Ovary (tissue), 9 donors: Measurements from ENCODE around the gene KCND3. TPM values are rescaled to one million over a fixed set of nuclear protein-coding genes. Genes with fewer than 3 reads are reported as not detected.

Source experiments
- DNase-seq, 5 donors: peaks; one replicate each; pipeline ENCODE4 v3.0.0-alpha.2; 2019 to 2020
- H3K27ac ChIP-seq, 2 donors: fragments of 200-600 bp; one replicate each; pipeline versions ENCODE4 v1.5.1 to v1.8.0; 2019 to 2022
- H3K27me3 ChIP-seq: fragments of 200-600 bp; one replicate; pipeline ENCODE4 v1.8.0; 2022
- H3K36me3 ChIP-seq: fragments of 200-600 bp; sonication (generic); one replicate; pipeline ENCODE4 v1.5.1; 2019
- H3K4me1 ChIP-seq: one replicate; pipeline ENCODE4 v1.8.1; 2013; ENCODE audit warnings: mild to moderate bottlenecking, moderate library complexity; ENCODE audit not compliant: insufficient read depth
- H3K4me3 ChIP-seq: fragments of 200-600 bp; sonication (generic); one replicate; pipeline ENCODE4 v1.5.1; 2017
- H3K9me3 ChIP-seq, 2 donors: fragments of 200-600 bp in 1 of 2; sonication (generic) in 1 of 2; one replicate each; pipeline versions ENCODE4 v1.5.1 to v1.8.1; 2013 to 2019; ENCODE audit warnings: mild to moderate bottlenecking in 1 of 2, moderate library complexity in 1 of 2
- CTCF ChIP-seq, 3 donors: fragments of 450-650 bp in 2 of 3; fragments of 200-600 bp in 1 of 3; IDR thresholded peaks; one replicate each; pipeline versions ENCODE4 v1.5.1 to v1.8.0; 2016 to 2022; ENCODE audit warnings: antibody characterized with exemption in 3 of 3, mild to moderate bottlenecking in 1 of 3
- EP300 ChIP-seq: sonication (generic); formaldehyde crosslinking; IDR thresholded peaks from one replicate; pipeline ENCODE4 v1.6.1; 2017; ENCODE audit warnings: antibody characterized with exemption
- POLR2A ChIP-seq: fragments of 450-650 bp; IDR thresholded peaks from one replicate; pipeline ENCODE4 v1.6.1; 2017; ENCODE audit warnings: antibody characterized with exemption, mild to moderate bottlenecking, moderate library complexity
- WGBS, 3 donors: extraction: QIAGEN DNeasy Blood & Tissue Kit in 1 of 3; methylation state at CpG; one replicate each; pipeline versions ENCODE4 v1.1.5 to v1.1.7; 2013 to 2017; 5-methylcytosine and 5-hydroxymethylcytosine counted together
- intact Hi-C, 4 donors: fragments of 100-400 bp; cut with DNase I; formaldehyde crosslinking; loops; one replicate each; pipeline versions ENCODE4 v1.11.0 to v1.15.1; 2022 to 2023
- polyA plus RNA-seq, 2 donors: library from polyadenylated mRNA; stranded (reverse); fragments of 200-250 nt in 1 of 2; fragments of 350-450 nt in 1 of 2; fragmentation: Illumina TruSeq in 1 of 2; extraction: RNeasy Lipid Tissue Mini Kit (QIAGEN cat#74804) in 1 of 2; gene quantifications; one replicate each; pipeline ENCODE4 v1.2.3, GENCODE V29; 2013 to 2014
- total RNA-seq, 7 donors: library from RNA; depleted of rRNA in 2 of 7; stranded (reverse); fragments of >200 nt in 2 of 7; fragmentation: NEBNext Ultra II Directional in 3 of 7; extraction: Animal tissue kit (Norgen Biotek cat#: 25700) in 3 of 7; gene quantifications; one replicate each; pipeline versions ENCODE4 v1.1.0 to v1.2.4, GENCODE V29; 2016 to 2023
- donor health status: DM: no; HTN: no; CAD: no; lungs with moderate emphysema.
- donor health status: DM: no; HTN: no; CAD: no.
- donor health status: Bipolar disorder and iron deficiency.
- donor health status: DM: yes; HTN: yes; CAD: no.
- donor health status: DM: no; HTN: no; CAD: no.
- donor health status: DM: yes; HTN: yes; CAD: no.

The KCND3 gene
- total and polyA plus RNA-seq, 9 donors, result 0.15 to 6.5 (median 0.60) TPM

- TF ChIP-seq CTCF (IDR thresholded peaks at IDR 0.05) (no peak), EP300 (no peak), POLR2A (no peak)
- H3K4me3 ChIP-seq, result no peak overlapping the region
- 58 to 72% (median 64%) methylated on average over 7 of the region's 7 CpGs for WGBS, 3 donors
- no peaks in the 10 kb centered on the region for H3K36me3 ChIP-seq
- no peak for DNase-seq
- no peaks in the 10 kb centered on the region for H3K4me1 ChIP-seq
- H3K9me3 ChIP-seq, result no peaks in the 10 kb centered on the region
- no peaks in the 10 kb centered on the region for H3K27me3 ChIP-seq
- H3K27ac ChIP-seq, result no peak overlapping the region
- intact Hi-C loops, result no loop called here
These were observed 168.2 kb downstream of the KCND3 start for GRCh38 chr1:111821121-111821745.

- WGBS, 3 donors, result 75 to 83% (median 79%) methylated on average over 9 of the region's 9 CpGs
- intact Hi-C loops, result no loop called here
These were observed 169.8 kb downstream of the KCND3 start for GRCh38 chr1:111819566-111820263.

GRCh38 chr1:111818546-111818945 lies 170.9 kb downstream of the KCND3 start:
- H3K4me1 ChIP-seq, result no peaks in the 10 kb centered on the region
- TF ChIP-seq POLR2A (no peak), EP300 (no peak), CTCF (IDR thresholded peaks at IDR 0.05) (no peak)
- no peak overlapping the region for H3K4me3 ChIP-seq
- intact Hi-C loops, result no loop called here
- H3K27ac ChIP-seq, result no peak overlapping the region
- no peaks in the 10 kb centered on the region for H3K36me3 ChIP-seq
- DNase-seq, result no peak
- WGBS, 3 donors, result 79 to 89% (median 84%) methylated on average over 5 of the region's 5 CpGs
- no peaks in the 10 kb centered on the region for H3K9me3 ChIP-seq
- no peaks in the 10 kb centered on the region for H3K27me3 ChIP-seq

More at GRCh38 chr1:111819566-111820263, 169.8 kb downstream of the KCND3 start:
- Histone ChIP-seq H3K4me3 (no peak overlapping the region), H3K9me3 (no peaks in the 10 kb centered on the region), H3K27ac (no peak overlapping the region), H3K36me3 (no peaks in the 10 kb centered on the region), H3K27me3 (no peaks in the 10 kb centered on the region), H3K4me1 (no peaks in the 10 kb centered on the region)
- TF ChIP-seq CTCF (IDR thresholded peaks at IDR 0.05) (no peak), EP300 (no peak), POLR2A (no peak)
- no peak for DNase-seq

GRCh38 chr1:111818081-111818480 lies 171.4 kb downstream of the KCND3 start:
- WGBS, 3 donors, result 62 to 77% (median 74%) methylated on average over 4 of the region's 4 CpGs
- no peak overlapping the region for H3K4me3 ChIP-seq
- H3K27ac ChIP-seq, result no peak overlapping the region
- TF ChIP-seq POLR2A, result no peak
- TF ChIP-seq EP300, result no peak
- TF ChIP-seq CTCF (IDR thresholded peaks at IDR 0.05), result no peak
- H3K36me3 ChIP-seq, result no peaks in the 10 kb centered on the region
- intact Hi-C loops, result no loop called here
- H3K4me1 ChIP-seq, result no peaks in the 10 kb centered on the region
- DNase-seq, result no peak
- no peaks in the 10 kb centered on the region for H3K9me3 ChIP-seq
- H3K27me3 ChIP-seq, result no peaks in the 10 kb centered on the region
